ENCODE results near the gene CACNG4. TPM values are rescaled to one million over a fixed set of nuclear protein-coding genes. Genes with fewer than 3 reads are reported as not detected.

The CACNG4 gene
- total and polyA plus RNA-seq, 11 donors: 0.08 to 0.88 (median 0.33) TPM; not detected in 8

DNA sequence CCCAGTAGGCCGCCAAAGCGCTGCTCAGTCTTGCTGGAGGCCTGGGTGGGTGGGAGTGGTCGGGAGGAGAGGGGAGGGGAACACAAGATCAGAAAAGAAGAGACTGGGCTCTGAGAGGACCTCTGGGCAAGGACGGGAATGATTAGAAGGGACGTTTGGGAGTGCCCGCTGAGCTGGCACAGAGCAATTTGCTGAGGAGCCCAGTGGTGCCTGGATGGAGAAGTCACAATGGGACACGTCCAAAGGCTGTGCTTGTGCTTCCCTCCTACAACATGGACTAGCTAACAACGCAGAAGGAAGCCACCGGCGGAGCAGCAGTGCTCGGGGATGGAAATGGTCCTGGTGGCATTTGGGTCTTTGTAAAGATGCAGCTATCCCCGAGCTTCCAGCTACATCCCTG lies 45.6 kb upstream of the CACNG4 start:
- no peak overlapping the region for H3K27ac ChIP-seq
- ATAC-seq (no peak), DNase-seq (no peak)
- no peak overlapping the region for H3K4me3 ChIP-seq
- 80 to 84% (median 81%) methylated on average over 12 of the region's 12 CpGs for WGBS, 4 donors
- H3K27me3 ChIP-seq: peaks cover 0 to 22% (median 0%) of the 10 kb centered on the region in 9 donors
- H3K36me3 ChIP-seq: no peaks in the 10 kb centered on the region
- TF ChIP-seq, protein P1, sequence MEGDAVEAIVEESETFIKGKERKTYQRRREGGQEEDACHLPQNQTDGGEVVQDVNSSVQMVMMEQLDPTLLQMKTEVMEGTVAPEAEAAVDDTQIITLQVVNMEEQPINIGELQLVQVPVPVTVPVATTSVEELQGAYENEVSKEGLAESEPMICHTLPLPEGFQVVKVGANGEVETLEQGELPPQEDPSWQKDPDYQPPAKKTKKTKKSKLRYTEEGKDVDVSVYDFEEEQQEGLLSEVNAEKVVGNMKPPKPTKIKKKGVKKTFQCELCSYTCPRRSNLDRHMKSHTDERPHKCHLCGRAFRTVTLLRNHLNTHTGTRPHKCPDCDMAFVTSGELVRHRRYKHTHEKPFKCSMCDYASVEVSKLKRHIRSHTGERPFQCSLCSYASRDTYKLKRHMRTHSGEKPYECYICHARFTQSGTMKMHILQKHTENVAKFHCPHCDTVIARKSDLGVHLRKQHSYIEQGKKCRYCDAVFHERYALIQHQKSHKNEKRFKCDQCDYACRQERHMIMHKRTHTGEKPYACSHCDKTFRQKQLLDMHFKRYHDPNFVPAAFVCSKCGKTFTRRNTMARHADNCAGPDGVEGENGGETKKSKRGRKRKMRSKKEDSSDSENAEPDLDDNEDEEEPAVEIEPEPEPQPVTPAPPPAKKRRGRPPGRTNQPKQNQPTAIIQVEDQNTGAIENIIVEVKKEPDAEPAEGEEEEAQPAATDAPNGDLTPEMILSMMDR (IDR thresholded peaks at IDR 0.05): no peak
- no peak for TF ChIP-seq POLR2A (IDR thresholded peaks at IDR 0.05)
- peaks cover 0 to 15% (median 0%) of the 10 kb centered on the region in 12 donors for H3K9me3 ChIP-seq
- intact Hi-C loops (cut with DNase I): loop anchor here in 1 of 10 donors (10.0 kb wide), 1 partner anchor 64 kb away; no protein-coding TSS in a partner anchor
- H3K4me1 ChIP-seq: no peaks in the 10 kb centered on the region

DNA sequence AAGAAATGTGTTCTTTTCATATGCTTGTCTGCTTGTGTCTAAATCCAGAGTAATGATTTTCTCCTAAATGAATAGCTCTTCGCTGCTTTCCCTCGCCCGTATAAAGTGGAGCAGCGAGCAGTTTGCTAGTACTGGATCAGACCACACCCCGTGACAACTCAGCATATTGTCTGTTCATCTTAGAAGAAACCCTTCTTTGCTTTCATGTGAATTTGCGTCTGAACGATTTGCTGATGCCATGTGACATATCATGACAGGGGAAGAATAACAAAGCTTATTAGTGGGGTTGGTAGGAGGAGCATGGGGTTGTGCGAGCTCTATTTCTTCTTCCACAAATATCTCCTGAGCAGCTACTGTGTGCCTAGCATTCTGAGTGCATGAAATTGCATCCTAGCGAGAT lies 44.1 kb upstream of the CACNG4 start:
- peaks cover 0 to 15% (median 0%) of the 10 kb centered on the region in 9 donors for H3K27me3 ChIP-seq
- DNase-seq (no peak), ATAC-seq (no peak)
- H3K36me3 ChIP-seq: no peaks in the 10 kb centered on the region
- no peak overlapping the region for H3K27ac ChIP-seq
- no peaks in the 10 kb centered on the region for H3K4me1 ChIP-seq
- peaks cover 0 to 15% (median 0%) of the 10 kb centered on the region in 12 donors for H3K9me3 ChIP-seq
- no peak overlapping the region for H3K4me3 ChIP-seq
- intact Hi-C loops (cut with DNase I): no loop called here
- TF ChIP-seq, protein P1 (IDR thresholded peaks at IDR 0.05): no peak
- no peak for TF ChIP-seq POLR2A (IDR thresholded peaks at IDR 0.05)
- 78 to 84% (median 83%) methylated on average over 9 of the region's 9 CpGs for WGBS, 4 donors

DNA sequence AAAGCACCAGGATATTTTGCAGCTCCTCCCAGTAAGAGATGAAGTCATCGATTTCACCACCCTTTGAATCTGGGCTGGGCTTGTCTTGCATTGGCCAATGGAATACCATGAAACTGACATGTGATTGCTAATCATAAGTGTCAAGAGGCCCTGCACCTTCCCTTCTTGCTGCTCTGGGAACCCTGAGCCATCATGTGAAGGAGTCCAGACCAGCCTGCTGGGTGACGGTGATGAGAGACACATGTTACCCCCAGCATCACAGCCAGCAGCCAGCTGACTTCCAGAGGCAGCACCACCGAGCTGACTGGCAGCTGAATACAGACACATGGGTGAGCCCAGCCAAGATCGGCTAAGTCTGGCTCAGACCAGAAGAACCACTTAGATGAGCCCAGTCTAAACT lies 43.6 kb upstream of the CACNG4 start:
- Histone ChIP-seq H3K4me3 (no peak overlapping the region), H3K9me3 (peaks cover 0 to 15% (median 0%) of the 10 kb centered on the region in 12 donors), H3K4me1 (no peaks in the 10 kb centered on the region), H3K27ac (no peak overlapping the region), H3K27me3 (peaks cover 0 to 18% (median 0%) of the 10 kb centered on the region in 9 donors), H3K36me3 (no peaks in the 10 kb centered on the region)
- 46 to 59% (median 58%) methylated on average over 3 to 4 of the region's 4 CpGs for WGBS, 4 donors
- DNase-seq: no peak
- intact Hi-C loops (cut with DNase I): no loop called here
- TF ChIP-seq, protein P1 (IDR thresholded peaks at IDR 0.05): no peak
- TF ChIP-seq POLR2A (IDR thresholded peaks at IDR 0.05): no peak
- no peak for ATAC-seq

DNA sequence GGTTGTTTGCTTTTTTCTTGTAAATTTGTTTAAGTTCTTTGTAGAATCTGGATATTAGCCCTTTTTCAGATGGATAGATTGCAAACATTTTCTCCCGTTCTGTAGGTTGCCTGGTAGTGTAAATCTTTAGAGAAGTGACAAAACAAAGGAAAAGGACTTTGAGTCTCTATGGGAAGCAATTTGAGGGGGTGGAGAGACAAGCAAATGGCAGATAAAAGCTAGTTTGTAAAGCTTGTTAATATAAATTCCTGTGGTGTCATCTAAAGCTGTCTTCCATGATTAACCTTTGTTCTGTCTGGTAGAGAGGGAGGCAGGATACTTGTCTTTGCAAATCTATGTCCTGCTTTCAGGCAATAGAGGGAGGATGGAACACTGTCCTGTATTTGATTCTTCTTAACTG lies 40.6 kb upstream of the CACNG4 start:
- no peaks in the 10 kb centered on the region for H3K4me1 ChIP-seq
- no peak for TF ChIP-seq POLR2A (IDR thresholded peaks at IDR 0.05)
- TF ChIP-seq, protein P1 (IDR thresholded peaks at IDR 0.05): no peak
- intact Hi-C loops (cut with DNase I): no loop called here
- peaks cover 0 to 20% (median 2%) of the 10 kb centered on the region in 9 donors for H3K27me3 ChIP-seq
- H3K36me3 ChIP-seq: no peaks in the 10 kb centered on the region
- H3K4me3 ChIP-seq: no peak overlapping the region
- H3K9me3 ChIP-seq: peaks cover 0 to 9% (median 0%) of the 10 kb centered on the region in 12 donors
- ATAC-seq (no peak), DNase-seq (no peak)
- WGBS, 4 donors: 43 to 55% (median 54%) methylated on average over 1 of the region's 1 CpG
- no peak overlapping the region for H3K27ac ChIP-seq

Data from heart left ventricle (tissue), 16 donors.